Spinal cord (tissue), 10 donors: ENCODE data around the gene HPCA. TPM values are rescaled to one million over a fixed set of nuclear protein-coding genes. Genes with fewer than 3 reads are reported as not detected.

Source experiments
- DNase-seq, 6 donors: peaks; one replicate each; pipeline versions ENCODE4 v3.0.0 to v3.0.0-alpha.2; 2013 to 2015; ENCODE audit warnings: low spot score in 6 of 6, low read depth in 4 of 6
- H3K27ac ChIP-seq: one replicate; pipeline ENCODE4 v1.5.1; 2013; ENCODE audit warnings: low read depth, low read length, control low read depth
- H3K27me3 ChIP-seq: one replicate; pipeline ENCODE4 v1.6.1; 2013; ENCODE audit warnings: low read length; ENCODE audit not compliant: control insufficient read depth, insufficient read depth
- H3K36me3 ChIP-seq: one replicate; pipeline ENCODE4 v1.6.1; 2013; ENCODE audit warnings: low read length; ENCODE audit not compliant: control insufficient read depth, insufficient read depth
- H3K4me1 ChIP-seq: one replicate; pipeline ENCODE4 v1.6.1; 2013; ENCODE audit warnings: low read length; ENCODE audit not compliant: control insufficient read depth, insufficient read depth
- H3K4me3 ChIP-seq: one replicate; pipeline ENCODE4 v1.5.1; 2013; ENCODE audit warnings: low read depth, low read length, control low read depth
- H3K9me3 ChIP-seq: one replicate; pipeline ENCODE4 v1.6.1; 2013; ENCODE audit warnings: low read length; ENCODE audit not compliant: control insufficient read depth, insufficient read depth
- WGBS: methylation state at CpG from one replicate; pipeline ENCODE4 v1.1.5; 2013; ENCODE audit warnings: missing lambda C conversion rate; ENCODE audit not compliant: insufficient coverage; 5-methylcytosine and 5-hydroxymethylcytosine counted together
- long read RNA-seq, 4 donors: transcript quantifications; one replicate each; lab custom pipeline, GENCODE V29; 2026
- polyA plus RNA-seq, 2 donors: library from polyadenylated mRNA; unstranded; fragments of 120-200 nt; gene quantifications; one replicate each; pipeline ENCODE4 v1.2.1, GENCODE V29; 2013; ENCODE audit not compliant: insufficient read length in 2 of 2
- total RNA-seq, 2 donors: library from RNA; depleted of rRNA in 1 of 2; stranded (reverse); fragments of 120-200 nt in 1 of 2; fragments of >200 nt in 1 of 2; gene quantifications; one replicate each; pipeline versions ENCODE4 v1.2.3 to v1.2.4, GENCODE V29; 2013 to 2014
- donor health status: healthy.

HPCA gene
- total RNA-seq = 10 to 100 TPM; 19.3 to 57.0 TPM
- polyA plus RNA-seq = 100 to 1,000 TPM; 177 to 209 TPM
- long read RNA-seq, donor 1, transcript HPCA-201 (4 exons, 1,468 nt) = major isoform, 38 of 86 reads
- long read RNA-seq, donor 1, partial matches to known transcripts = 17 of 86 reads
- long read RNA-seq, donor 1, other reads (novel, unspliced or antisense) = 25 of 86 reads
- long read RNA-seq, donor 2, transcript HPCA-201 (4 exons, 1,468 nt) = major isoform, 7 of 15 reads
- long read RNA-seq, donor 2, partial matches to known transcripts = 0 of 15 reads
- long read RNA-seq, donor 2, other reads (novel, unspliced or antisense) = 6 of 15 reads
- long read RNA-seq, donor 3, transcript HPCA-201 (4 exons, 1,468 nt) = major isoform, 8 of 22 reads
- long read RNA-seq, donor 3, partial matches to known transcripts = 0 of 22 reads
- long read RNA-seq, donor 3, other reads (novel, unspliced or antisense) = 11 of 22 reads
- long read RNA-seq, donor 4 = 0 reads

- Histone ChIP-seq H3K9me3 (no peaks in the 10 kb centered on the region), H3K36me3 (peaks cover 12% of the 10 kb centered on the region), H3K27me3 (peaks cover 22% of the 10 kb centered on the region), H3K4me1 (peaks cover 51% of the 10 kb centered on the region), H3K4me3 (peak within 1 kb of the TSS; percentile 29), H3K27ac (no peak within 1 kb of the TSS)
- peak in 2 of 6 donors; percentile 50 to 66 for DNase-seq
- under 1% methylated on average over 76 of the region's 79 CpGs for WGBS
Measured at GRCh38 chr1:32886004-32886827, at the start of gene HPCA. Gene HPCA (plus strand): TSS chr1:32886491. CDS start chr1:32888899, 2,408 bp downstream.

DNA sequence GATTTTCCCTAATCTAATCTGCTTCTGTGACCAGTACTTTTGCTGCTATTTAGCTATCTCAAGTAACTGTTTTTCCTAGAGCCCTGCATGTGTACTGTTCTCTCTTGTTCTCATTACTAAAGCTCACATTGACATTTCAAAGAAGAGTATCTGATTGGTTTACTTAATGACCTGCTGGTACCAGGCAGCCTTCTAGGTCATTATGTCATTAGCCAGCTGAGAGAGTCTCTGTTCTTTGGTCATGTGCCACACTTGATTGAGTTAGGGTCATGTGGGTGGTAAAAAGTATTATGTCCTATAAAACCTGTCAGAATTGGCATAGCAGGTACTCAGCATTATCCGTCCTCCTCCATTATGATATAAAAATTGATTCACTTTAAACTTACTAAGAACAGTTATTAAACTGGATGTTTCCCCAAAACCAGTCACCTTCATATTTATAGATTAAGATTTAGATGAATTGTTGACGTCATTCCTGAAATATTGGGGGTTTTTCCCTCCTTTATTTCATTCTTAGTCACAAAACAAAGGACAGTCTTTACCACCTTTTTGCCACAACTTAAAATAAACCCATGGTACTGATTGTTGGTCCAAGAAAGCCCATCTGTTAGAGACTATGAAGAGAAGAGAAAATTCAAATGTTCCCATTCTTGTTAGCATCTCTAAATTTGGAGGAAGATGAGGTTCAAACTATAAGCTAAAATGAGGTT lies 37.8 kb upstream of the HPCA start:
- no peaks in the 10 kb centered on the region for H3K27me3 ChIP-seq
- H3K9me3 ChIP-seq = no peaks in the 10 kb centered on the region
- no CpG with 5 or more reads among the region's 2 CpGs for WGBS
- H3K27ac ChIP-seq = no peak overlapping the region
- DNase-seq = no peak
- H3K4me3 ChIP-seq = no peak overlapping the region
- no peaks in the 10 kb centered on the region for H3K4me1 ChIP-seq
- H3K36me3 ChIP-seq = peaks cover 34% of the 10 kb centered on the region

GRCh38 chr1:32855861-32856617 lies 30.3 kb upstream of the HPCA start:
- WGBS = 94% methylated on average over 8 of the region's 13 CpGs
- H3K9me3 ChIP-seq = no peaks in the 10 kb centered on the region
- no peaks in the 10 kb centered on the region for H3K27me3 ChIP-seq
- H3K36me3 ChIP-seq = peaks cover 16% of the 10 kb centered on the region
- H3K4me1 ChIP-seq = no peaks in the 10 kb centered on the region
- no peak overlapping the region for H3K27ac ChIP-seq
- DNase-seq = no peak
- H3K4me3 ChIP-seq = no peak overlapping the region

DNA sequence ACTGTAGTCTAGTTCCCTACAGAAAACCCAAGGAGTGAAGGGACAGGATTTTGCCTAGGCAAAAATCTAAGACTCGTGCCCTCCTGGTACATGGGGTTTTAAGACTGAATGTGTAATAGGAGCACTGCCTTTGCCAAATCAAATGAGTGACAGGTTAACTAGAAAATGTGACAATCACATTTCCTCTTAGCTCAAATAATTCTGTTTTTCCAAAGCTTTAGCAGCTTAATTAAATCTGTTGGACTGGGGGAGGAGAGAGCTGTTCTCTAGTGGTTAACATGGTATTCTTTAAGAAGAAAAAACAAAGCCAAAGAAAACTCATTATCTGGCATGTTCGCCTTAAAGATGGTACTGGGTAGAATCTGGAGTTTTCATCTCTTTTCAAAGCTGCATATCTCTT lies 28.2 kb upstream of the HPCA start:
- H3K27me3 ChIP-seq = no peaks in the 10 kb centered on the region
- peak in 1 of 6 donors; percentile 55 for DNase-seq
- H3K9me3 ChIP-seq = no peaks in the 10 kb centered on the region
- H3K4me1 ChIP-seq = peaks cover 4% of the 10 kb centered on the region
- no peak overlapping the region for H3K27ac ChIP-seq
- no CpG with 5 or more reads among the region's 2 CpGs for WGBS
- H3K36me3 ChIP-seq = peaks cover 19% of the 10 kb centered on the region
- no peak overlapping the region for H3K4me3 ChIP-seq

DNA sequence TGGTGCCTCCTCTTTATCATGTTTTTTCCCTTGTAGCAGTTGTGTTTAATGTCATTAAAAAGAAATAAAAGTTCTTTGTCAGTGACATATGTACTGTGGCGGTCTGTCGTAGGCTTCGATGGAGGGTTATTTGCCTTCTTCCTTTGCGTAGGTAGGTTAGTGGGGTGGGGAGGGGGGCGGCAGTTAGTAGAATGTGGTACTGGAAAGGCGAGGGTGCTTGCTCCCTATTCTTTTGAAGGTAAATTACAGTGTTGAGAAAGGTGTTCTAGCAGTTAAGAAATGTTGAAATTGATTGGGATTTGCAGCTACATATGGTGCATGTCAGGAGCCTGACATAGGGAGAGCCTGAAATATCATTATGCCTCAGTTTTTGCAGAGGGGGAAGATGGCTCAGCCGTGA lies 27.5 kb upstream of the HPCA start:
- DNase-seq = no peak
- Histone ChIP-seq H3K9me3 (no peaks in the 10 kb centered on the region), H3K4me3 (no peak overlapping the region), H3K27ac (no peak overlapping the region), H3K4me1 (peaks cover 11% of the 10 kb centered on the region), H3K27me3 (no peaks in the 10 kb centered on the region), H3K36me3 (peaks cover 17% of the 10 kb centered on the region)
- 84% methylated on average over 4 of the region's 7 CpGs for WGBS

DNA sequence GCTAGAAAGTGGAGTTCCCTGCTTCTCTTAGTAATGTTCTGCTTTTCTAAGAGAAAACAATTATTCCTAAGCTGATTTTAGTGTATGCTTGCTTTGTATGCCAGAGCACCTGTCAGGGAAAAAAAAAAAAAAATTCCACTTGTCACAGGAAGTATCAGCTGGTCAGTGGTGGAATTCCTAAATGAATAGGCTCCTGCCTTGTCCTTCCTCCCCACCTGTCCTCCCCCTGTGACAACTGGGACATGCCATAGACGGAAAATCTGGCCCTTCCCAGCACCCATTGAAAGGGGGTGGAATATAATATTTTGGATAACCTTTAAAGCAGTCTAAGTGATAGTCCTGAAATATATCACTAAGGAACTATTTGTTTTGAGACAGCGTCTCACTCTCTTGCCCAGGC lies 26.4 kb upstream of the HPCA start:
- Histone ChIP-seq H3K27me3 (no peaks in the 10 kb centered on the region), H3K27ac (no peak overlapping the region), H3K36me3 (peaks cover 23% of the 10 kb centered on the region), H3K4me1 (peaks cover 12% of the 10 kb centered on the region), H3K9me3 (no peaks in the 10 kb centered on the region), H3K4me3 (no peak overlapping the region)
- no peak for DNase-seq
- WGBS = 100% methylated on average over 1 of the region's 2 CpGs

DNA sequence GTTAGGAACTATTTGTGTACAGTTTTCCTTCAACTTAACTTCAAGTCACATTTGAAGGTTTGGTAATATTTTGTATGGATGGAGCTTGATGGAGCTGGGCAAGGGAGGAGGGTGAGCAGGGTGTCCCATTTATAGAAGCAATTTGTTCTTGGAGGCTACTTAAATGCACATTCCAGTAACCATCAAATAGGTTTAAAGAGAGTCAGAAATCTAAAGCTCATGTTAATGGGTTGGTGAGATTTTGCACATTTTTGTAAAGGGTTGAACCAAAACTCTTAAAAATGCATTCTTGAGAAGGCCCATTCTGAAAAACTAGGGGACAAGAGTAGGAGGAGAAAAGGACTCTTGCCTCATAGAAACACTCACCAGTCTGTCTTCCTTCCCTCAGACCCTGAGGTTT lies 25.7 kb upstream of the HPCA start:
- DNase-seq = no peak
- no peaks in the 10 kb centered on the region for H3K27me3 ChIP-seq
- no peaks in the 10 kb centered on the region for H3K9me3 ChIP-seq
- H3K4me3 ChIP-seq = no peak overlapping the region
- peaks cover 24% of the 10 kb centered on the region for H3K36me3 ChIP-seq
- H3K4me1 ChIP-seq = peaks cover 12% of the 10 kb centered on the region
- no peak overlapping the region for H3K27ac ChIP-seq

DNA sequence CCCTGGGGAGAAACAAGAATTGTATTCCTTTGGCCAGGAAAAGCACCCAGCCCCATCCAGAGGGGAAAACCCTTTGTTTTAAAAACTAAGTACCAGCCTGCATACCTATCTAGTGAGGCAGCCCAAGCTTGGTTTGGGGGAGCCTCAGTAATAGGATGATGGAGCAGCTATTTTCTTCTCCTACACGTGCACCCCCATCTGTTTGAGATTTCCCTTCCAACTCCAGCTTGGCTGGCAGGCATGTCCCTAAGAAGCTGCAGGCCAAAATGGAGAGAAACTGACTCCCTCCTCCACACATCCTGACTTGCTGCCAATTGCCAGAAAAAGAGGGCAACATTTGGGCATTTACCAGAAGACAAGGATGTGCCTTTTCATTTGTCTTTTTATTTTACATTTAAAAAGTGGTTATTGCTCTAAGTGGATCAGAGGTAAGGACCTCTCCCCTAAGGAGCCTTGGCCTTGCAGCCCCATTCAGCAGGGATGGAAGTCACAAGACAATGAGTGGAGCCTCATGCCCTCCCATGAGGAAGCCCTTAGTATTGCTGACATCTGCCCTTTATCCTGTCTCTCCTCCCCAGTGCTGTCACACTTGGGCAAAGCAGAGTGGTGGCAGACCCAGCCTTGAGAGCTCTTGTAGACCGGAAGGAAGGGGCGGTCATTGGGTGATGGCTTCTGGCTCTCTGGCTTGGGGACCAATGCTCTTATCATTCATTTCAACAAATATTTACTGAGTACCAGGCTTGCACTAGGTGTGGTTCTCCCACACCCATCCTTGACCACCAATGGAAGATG lies 24.2 kb upstream of the HPCA start:
- DNase-seq = peak in 1 of 6 donors; percentile 92
- 100% methylated on average over 2 of the region's 3 CpGs for WGBS
- H3K36me3 ChIP-seq = peaks cover 28% of the 10 kb centered on the region
- peaks cover 12% of the 10 kb centered on the region for H3K4me1 ChIP-seq
- no peaks in the 10 kb centered on the region for H3K27me3 ChIP-seq
- no peak overlapping the region for H3K4me3 ChIP-seq
- no peaks in the 10 kb centered on the region for H3K9me3 ChIP-seq
- no peak overlapping the region for H3K27ac ChIP-seq
